A549 (cell line): ENCODE measurements around the gene OR51Q1. TPM values are rescaled to one million over a fixed set of nuclear protein-coding genes. Genes with fewer than 3 reads are reported as not detected.

ENCODE experiments used
- polyA plus RNA-seq, 4 experiments: library from polyadenylated mRNA; depleted of rRNA in 3 of 4; stranded (reverse); fragments of >200 nt; fragmentation: RNase III in 1 of 4; extraction: RNeasy Plus Mini Kit Qiagen cat#74134 plus additional on column Dnase treatment in 1 of 4; gene quantifications; 2 replicates in 3 of 4; 3 replicates in 1 of 4; pipeline ENCODE4 v1.2.3, GENCODE V29; 2011 to 2017

OR51Q1 gene
- polyA plus RNA-seq, 2 of the 4 experiments (the other 2 are of a cell fraction) = not detected

Other genes starting within 250 kb of the OR51Q1 start
- not detected in 2 replicates for gene OR51V1, start 221.4 kb upstream of the OR51Q1 start, polyA plus RNA-seq (2011; rRNA removed)
- not detected in 3 replicates for gene OR51V1, start 221.4 kb upstream of the OR51Q1 start, polyA plus RNA-seq (2017; fragmentation: RNase III; extraction: RNeasy Plus Mini Kit Qiagen cat#74134 plus additional on column Dnase treatment)
- gene HBB, start 195.0 kb upstream of the OR51Q1 start, polyA plus RNA-seq (2011; rRNA removed) = 0.30 TPM in 1 of 2 replicates, not detected in the other
- not detected in 3 replicates for gene HBB, start 195.0 kb upstream of the OR51Q1 start, polyA plus RNA-seq (2017; fragmentation: RNase III; extraction: RNeasy Plus Mini Kit Qiagen cat#74134 plus additional on column Dnase treatment)
- not detected in 2 replicates for gene HBD, start 187.6 kb upstream of the OR51Q1 start, polyA plus RNA-seq (2011; rRNA removed)
- gene HBD, start 187.6 kb upstream of the OR51Q1 start, polyA plus RNA-seq (2017; fragmentation: RNase III; extraction: RNeasy Plus Mini Kit Qiagen cat#74134 plus additional on column Dnase treatment) = not detected in 3 replicates
- gene HBG1, start 172.3 kb upstream of the OR51Q1 start, polyA plus RNA-seq (2011; rRNA removed) = not detected in 2 replicates
- gene HBG1, start 172.3 kb upstream of the OR51Q1 start, polyA plus RNA-seq (2017; fragmentation: RNase III; extraction: RNeasy Plus Mini Kit Qiagen cat#74134 plus additional on column Dnase treatment) = not detected in 3 replicates
- not detected in 2 replicates for gene HBG2, start 167.3 kb upstream of the OR51Q1 start, polyA plus RNA-seq (2011; rRNA removed)
- not detected in 3 replicates for gene HBG2, start 167.3 kb upstream of the OR51Q1 start, polyA plus RNA-seq (2017; fragmentation: RNase III; extraction: RNeasy Plus Mini Kit Qiagen cat#74134 plus additional on column Dnase treatment)
- gene HBE1, start 152.2 kb upstream of the OR51Q1 start, polyA plus RNA-seq (2011; rRNA removed) = 0.24 and 0.32 TPM in 2 replicates
- gene HBE1, start 152.2 kb upstream of the OR51Q1 start, polyA plus RNA-seq (2017; fragmentation: RNase III; extraction: RNeasy Plus Mini Kit Qiagen cat#74134 plus additional on column Dnase treatment) = 0.10 TPM in 1 of 3 replicates, not detected in the others
- 0.11 TPM in 1 of 2 replicates, not detected in the other for gene OR51B4, start 120.2 kb upstream of the OR51Q1 start, polyA plus RNA-seq (2011; rRNA removed)
- not detected in 3 replicates for gene OR51B4, start 120.2 kb upstream of the OR51Q1 start, polyA plus RNA-seq (2017; fragmentation: RNase III; extraction: RNeasy Plus Mini Kit Qiagen cat#74134 plus additional on column Dnase treatment)
- gene OR51B2, start 97.8 kb upstream of the OR51Q1 start, polyA plus RNA-seq (2011; rRNA removed) = not detected in 2 replicates
- gene OR51B2, start 97.8 kb upstream of the OR51Q1 start, polyA plus RNA-seq (2017; fragmentation: RNase III; extraction: RNeasy Plus Mini Kit Qiagen cat#74134 plus additional on column Dnase treatment) = not detected in 3 replicates
- gene OR51B5, start 78.6 kb upstream of the OR51Q1 start, polyA plus RNA-seq (2011; rRNA removed) = 0.09 and 0.19 TPM in 2 replicates
- 0.06 to 0.10 TPM in 2 of 3 replicates, not detected in the other for gene OR51B5, start 78.6 kb upstream of the OR51Q1 start, polyA plus RNA-seq (2017; fragmentation: RNase III; extraction: RNeasy Plus Mini Kit Qiagen cat#74134 plus additional on column Dnase treatment)
- not detected in 2 replicates for gene OR51B6, start 70.6 kb upstream of the OR51Q1 start, polyA plus RNA-seq (2011; rRNA removed)
- not detected in 3 replicates for gene OR51B6, start 70.6 kb upstream of the OR51Q1 start, polyA plus RNA-seq (2017; fragmentation: RNase III; extraction: RNeasy Plus Mini Kit Qiagen cat#74134 plus additional on column Dnase treatment)
- not detected in 2 replicates for gene OR51M1, start 38.3 kb upstream of the OR51Q1 start, polyA plus RNA-seq (2011; rRNA removed)
- gene OR51M1, start 38.3 kb upstream of the OR51Q1 start, polyA plus RNA-seq (2017; fragmentation: RNase III; extraction: RNeasy Plus Mini Kit Qiagen cat#74134 plus additional on column Dnase treatment) = not detected in 3 replicates
- not detected in 2 replicates for gene OR51I1, start 19.4 kb downstream of the OR51Q1 start, polyA plus RNA-seq (2011; rRNA removed)
- not detected in 3 replicates for gene OR51I1, start 19.4 kb downstream of the OR51Q1 start, polyA plus RNA-seq (2017; fragmentation: RNase III; extraction: RNeasy Plus Mini Kit Qiagen cat#74134 plus additional on column Dnase treatment)
- gene OR51I2, start 27.2 kb downstream of the OR51Q1 start, polyA plus RNA-seq (2011; rRNA removed) = not detected in 2 replicates
- not detected in 3 replicates for gene OR51I2, start 27.2 kb downstream of the OR51Q1 start, polyA plus RNA-seq (2017; fragmentation: RNase III; extraction: RNeasy Plus Mini Kit Qiagen cat#74134 plus additional on column Dnase treatment)
- gene OR52D1, start 66.6 kb downstream of the OR51Q1 start, polyA plus RNA-seq (2011; rRNA removed) = not detected in 2 replicates
- gene OR52D1, start 66.6 kb downstream of the OR51Q1 start, polyA plus RNA-seq (2017; fragmentation: RNase III; extraction: RNeasy Plus Mini Kit Qiagen cat#74134 plus additional on column Dnase treatment) = not detected in 3 replicates
- gene UBQLN3, start 87.8 kb downstream of the OR51Q1 start, polyA plus RNA-seq (2011; rRNA removed) = not detected in 2 replicates
- gene UBQLN3, start 87.8 kb downstream of the OR51Q1 start, polyA plus RNA-seq (2017; fragmentation: RNase III; extraction: RNeasy Plus Mini Kit Qiagen cat#74134 plus additional on column Dnase treatment) = not detected in 3 replicates
- gene UBQLNL, start 94.6 kb downstream of the OR51Q1 start, polyA plus RNA-seq (2011; rRNA removed) = 0.41 and 0.71 TPM in 2 replicates
- 0.06 to 0.13 TPM (median 0.12 TPM) in 3 replicates for gene UBQLNL, start 94.6 kb downstream of the OR51Q1 start, polyA plus RNA-seq (2017; fragmentation: RNase III; extraction: RNeasy Plus Mini Kit Qiagen cat#74134 plus additional on column Dnase treatment)
- gene OR52H1, start 126.4 kb downstream of the OR51Q1 start, polyA plus RNA-seq (2011; rRNA removed) = not detected in 2 replicates
- gene OR52H1, start 126.4 kb downstream of the OR51Q1 start, polyA plus RNA-seq (2017; fragmentation: RNase III; extraction: RNeasy Plus Mini Kit Qiagen cat#74134 plus additional on column Dnase treatment) = not detected in 3 replicates
- gene OR52B6, start 158.8 kb downstream of the OR51Q1 start, polyA plus RNA-seq (2011; rRNA removed) = not detected in 2 replicates
- gene OR52B6, start 158.8 kb downstream of the OR51Q1 start, polyA plus RNA-seq (2017; fragmentation: RNase III; extraction: RNeasy Plus Mini Kit Qiagen cat#74134 plus additional on column Dnase treatment) = not detected in 3 replicates
- gene TRIM6, start 174.5 kb downstream of the OR51Q1 start, polyA plus RNA-seq (2011; rRNA removed) = 44.1 and 52.8 TPM in 2 replicates
- 22.6 to 27.5 TPM (median 22.9 TPM) in 3 replicates for gene TRIM6, start 174.5 kb downstream of the OR51Q1 start, polyA plus RNA-seq (2017; fragmentation: RNase III; extraction: RNeasy Plus Mini Kit Qiagen cat#74134 plus additional on column Dnase treatment)
- gene TRIM34, start 202.9 kb downstream of the OR51Q1 start, polyA plus RNA-seq (2011; rRNA removed) = 11.7 and 15.2 TPM in 2 replicates
- gene TRIM34, start 202.9 kb downstream of the OR51Q1 start, polyA plus RNA-seq (2017; fragmentation: RNase III; extraction: RNeasy Plus Mini Kit Qiagen cat#74134 plus additional on column Dnase treatment) = 6.1 to 8.1 TPM (median 6.8 TPM) in 3 replicates